Panc1 (cell line): ENCODE data around the gene TBCE. TPM values are rescaled to one million over a fixed set of nuclear protein-coding genes. Genes with fewer than 3 reads are reported as not detected.
A peak's percentile ranks its signal among the peaks of the same experiment; 100 is the strongest.

ENCODE experiments used
- ATAC-seq: fragments of 200-7000 bp; cut with Tn5 transposase; 2 replicates; pipeline ENCODE4 v1.9.1; 2020; ENCODE audit warnings: mild to moderate bottlenecking, moderate library complexity
- BruUV-seq: library from RNA; stranded (reverse); fragments of 400-500 nt; replicated peaks from 2 replicates; lab custom pipeline; 2021; lab: Mats Ljungman, UMichigan
- CTCF ChIA-PET: fragments of 300-600 bp; sonication (Branson Sonifier 250); formaldehyde crosslinking; loops from one replicate; lab custom pipeline; 2022; ENCODE audit warnings: antibody characterized with exemption; lab: Charles Lee
- POLR2A ChIA-PET: fragments of 300-600 bp; sonication (Branson Sonifier 250); formaldehyde crosslinking; loops from one replicate; lab custom pipeline; 2022; ENCODE audit warnings: antibody characterized with exemption; lab: Charles Lee
- DNase-seq: peaks from one replicate; pipeline ENCODE4 v3.0.0-alpha.2; 2010; ENCODE audit warnings: low read depth, low spot score
- H3K27ac ChIP-seq: 2 replicates; pipeline ENCODE4 v1.5.1; 2011; ENCODE audit warnings: mild to moderate bottlenecking, low read length, inconsistent platforms
- H3K27me3 ChIP-seq: fragments of 200-500 bp; sonication (Bioruptor generic); 2 replicates; pipeline ENCODE4 v1.6.0; 2014; ENCODE audit warnings: low read length, inconsistent platforms; ENCODE audit not compliant: control insufficient read depth, insufficient read depth
- H3K36me3 ChIP-seq: fragments of 200-500 bp; sonication (Bioruptor generic); 2 replicates; pipeline ENCODE4 v1.5.1; 2014; ENCODE audit warnings: inconsistent platforms, mild to moderate bottlenecking, low read length, moderate library complexity; ENCODE audit not compliant: control insufficient read depth, insufficient read depth
- H3K4me1 ChIP-seq: 2 replicates; pipeline ENCODE4 v1.5.1; 2011; ENCODE audit warnings: inconsistent platforms, mild to moderate bottlenecking, low read length, moderate library complexity; ENCODE audit not compliant: control insufficient read depth, insufficient read depth
- H3K4me3 ChIP-seq, 2 experiments: 2 replicates each; pipeline ENCODE4 v1.5.1; 2011 to 2012; ENCODE audit warnings: low read depth in 2 of 2, low read length in 2 of 2, mild to moderate bottlenecking in 2 of 2, inconsistent platforms in 1 of 2, moderate library complexity in 1 of 2
- H3K9me3 ChIP-seq: fragments of 200-500 bp; sonication (Bioruptor generic); 2 replicates; pipeline ENCODE4 v1.5.1; 2014; ENCODE audit warnings: low read depth, mild to moderate bottlenecking, inconsistent platforms, low read length, moderate library complexity; ENCODE audit not compliant: control insufficient read depth, insufficient read depth
- CTCF ChIP-seq: fragments of 450-650 bp; IDR thresholded peaks from 2 replicates; pipeline ENCODE4 v1.5.1; 2017; ENCODE audit warnings: mild to moderate bottlenecking
- POLR2AphosphoS5 ChIP-seq: IDR thresholded peaks from 2 replicates; pipeline ENCODE4 v1.6.1; 2012; ENCODE audit warnings: mild to moderate bottlenecking, low read depth, low read length, moderate library complexity
- REST ChIP-seq, 2 experiments: IDR thresholded peaks; 2 replicates each; pipeline ENCODE4 v1.6.1; 2011 to 2012; ENCODE audit warnings: low read depth in 2 of 2, control low read depth in 1 of 2, low read length in 1 of 2, mild to moderate bottlenecking in 1 of 2, moderate library complexity in 1 of 2; ENCODE audit not compliant: insufficient read depth in 1 of 2
- SIN3A ChIP-seq: IDR thresholded peaks from 2 replicates; pipeline ENCODE4 v1.6.1; 2012; ENCODE audit warnings: low read depth, mild to moderate bottlenecking, low read length, moderate library complexity, borderline replicate concordance; ENCODE audit not compliant: insufficient read depth
- TCF7L2 ChIP-seq: IDR thresholded peaks from 2 replicates; pipeline ENCODE4 v1.6.1; 2011; ENCODE audit warnings: mild to moderate bottlenecking, low read depth, low read length, inconsistent platforms
- in situ Hi-C: cut with HindIII; loops from 2 replicates; pipeline ENCODE4 v1.10.0; 2016; ENCODE audit warnings: low sequenced_read_pairs, low pct_unique_long_range_greater_than_20kb
- intact Hi-C: fragments of 100-400 bp; cut with micrococcal nuclease; formaldehyde crosslinking; loops from one replicate; pipeline ENCODE4 v1.10.0; 2022; ENCODE audit not compliant: unreplicated experiment
- total RNA-seq: library from RNA; stranded (reverse); gene quantifications from one replicate; pipeline ENCODE4 v1.2.1, GENCODE V29; 2021; ENCODE audit not compliant: unreplicated experiment

Gene TBCE
- total RNA-seq, 1 experiment from 2014 or later = 72.0 TPM

GRCh38 chr1:235366286-235366685 lies 941 bp upstream of the TBCE start:
- no peak overlapping the region for H3K4me3 ChIP-seq
- no peaks in the 10 kb centered on the region for H3K9me3 ChIP-seq
- H3K27ac ChIP-seq = peak overlapping the region; percentile 94
- BruUV-seq = no TSS peak
- peaks cover 5% of the 10 kb centered on the region for H3K4me1 ChIP-seq
- ChIA-PET CTCF (no interaction called here), POLR2A (no interaction called here)
- intact Hi-C loops (loop anchor here (5.0 kb wide), 2 partner anchors 36 to 51 kb away; no protein-coding TSS in a partner anchor), in situ Hi-C loops (no loop called here)
- H3K27me3 ChIP-seq = no peaks in the 10 kb centered on the region
- H3K36me3 ChIP-seq = no peaks in the 10 kb centered on the region
- DNase-seq (no peak), ATAC-seq (no peak)
- TF ChIP-seq REST (IDR thresholded peaks at IDR 0.05; ENCODE audit: insufficient read depth in 1 of 2, low read depth in 2 of 2, low read length in 1 of 2) = no peak
- no peak for TF ChIP-seq POLR2AphosphoS5
- no peak for TF ChIP-seq TCF7L2
- no peak for TF ChIP-seq CTCF
- TF ChIP-seq SIN3A = no peak

GRCh38 chr1:235368428-235368827 lies 1.2 kb downstream of the TBCE start:
- H3K4me1 ChIP-seq = peaks cover 5% of the 10 kb centered on the region
- ATAC-seq (no peak), DNase-seq (no peak)
- no peaks in the 10 kb centered on the region for H3K9me3 ChIP-seq
- H3K27me3 ChIP-seq = no peaks in the 10 kb centered on the region
- no peak for TF ChIP-seq SIN3A
- TF ChIP-seq REST (IDR thresholded peaks at IDR 0.05; ENCODE audit: insufficient read depth in 1 of 2, low read depth in 2 of 2, low read length in 1 of 2) = no peak
- no peak for TF ChIP-seq TCF7L2
- no peak for TF ChIP-seq POLR2AphosphoS5
- no peak for TF ChIP-seq CTCF
- in situ Hi-C loops (no loop called here), intact Hi-C loops (loop anchor here (5.0 kb wide), 2 partner anchors 34 to 49 kb away; no protein-coding TSS in a partner anchor)
- POLR2A ChIA-PET = interaction anchor here (0.6 kb wide), 1 partner anchor 1375 kb away, joined by 4 read pairs; no protein-coding TSS in a partner anchor
- peak overlapping the region; percentile 94 for H3K27ac ChIP-seq
- peak overlapping the region; percentile 81 to 93 for H3K4me3 ChIP-seq
- no peaks in the 10 kb centered on the region for H3K36me3 ChIP-seq
- CTCF ChIA-PET = no interaction called here
- BruUV-seq = no TSS peak
